HepG2 (cell line): ENCODE data around the gene SERPINB1. TPM values are rescaled to one million over a fixed set of nuclear protein-coding genes. Genes with fewer than 3 reads are reported as not detected.

Experiments used
- CREB1 ChIP-seq, 2 experiments: fragments of 450-650 bp in 1 of 2; IDR thresholded peaks; 2 replicates each; pipeline ENCODE4 v1.6.1; 2016 to 2017; ENCODE audit warnings: control low read depth in 1 of 2, mild to moderate bottlenecking in 1 of 2, missing compliant biosample characterization in 1 of 2, missing genetic modification characterization in 1 of 2
- FOSL1 ChIP-seq: sonication (generic); formaldehyde crosslinking; IDR thresholded peaks from 2 replicates; pipeline ENCODE4 v1.9.0; 2021; ENCODE audit warnings: missing genetic modification reagents, borderline replicate concordance
- FOXJ3 ChIP-seq: sonication (generic); formaldehyde crosslinking; IDR thresholded peaks from 2 replicates; pipeline ENCODE4 v1.4.0; 2020; ENCODE audit warnings: missing genetic modification reagents, mild to moderate bottlenecking, borderline replicate concordance
- HDAC2 ChIP-seq: sonication (generic); formaldehyde crosslinking; IDR thresholded peaks from 2 replicates; pipeline ENCODE4 v1.4.0; 2020; ENCODE audit warnings: missing genetic modification reagents
- JUND ChIP-seq: sonication (generic); formaldehyde crosslinking; IDR thresholded peaks from 2 replicates; pipeline ENCODE4 v1.8.0; 2022; ENCODE audit warnings: mild to moderate bottlenecking, missing genetic modification reagents
- LBX2 ChIP-seq: sonication (generic); formaldehyde crosslinking; IDR thresholded peaks from 2 replicates; pipeline ENCODE4 v1.5.0; 2020; ENCODE audit warnings: missing genetic modification reagents, mild to moderate bottlenecking, borderline replicate concordance
- MXD3 ChIP-seq: IDR thresholded peaks from 2 replicates; pipeline ENCODE4 v1.6.1; 2016; ENCODE audit warnings: mild to moderate bottlenecking, missing biosample characterization, missing genetic modification reagents
- NCOA5 ChIP-seq: sonication (generic); formaldehyde crosslinking; IDR thresholded peaks from 2 replicates; pipeline ENCODE4 v1.4.0; 2020; ENCODE audit warnings: missing genetic modification reagents
- NFAT5 ChIP-seq: sonication (generic); formaldehyde crosslinking; IDR thresholded peaks from 2 replicates; pipeline ENCODE4 v1.4.0; 2020; ENCODE audit warnings: missing genetic modification reagents
- ZNF562 ChIP-seq: sonication (generic); formaldehyde crosslinking; IDR thresholded peaks from 2 replicates; pipeline ENCODE4 v1.8.0; 2022; ENCODE audit warnings: missing genetic modification reagents, borderline replicate concordance
- ZNF773 ChIP-seq: sonication (generic); formaldehyde crosslinking; IDR thresholded peaks from 2 replicates; pipeline ENCODE4 v1.4.0; 2020; ENCODE audit warnings: missing genetic modification reagents, borderline replicate concordance
- ZXDC ChIP-seq: sonication (generic); formaldehyde crosslinking; IDR thresholded peaks from 2 replicates; pipeline ENCODE4 v1.5.0; 2020; ENCODE audit warnings: mild to moderate bottlenecking, missing genetic modification reagents
- polyA plus RNA-seq, 8 experiments: library from polyadenylated mRNA; depleted of rRNA in 3 of 8; stranded (reverse) in 7 of 8; unstranded in 1 of 8; fragments of >200 nt; fragmentation: Illumina TruSeq in 4 of 8; extraction: Trizol in 4 of 8; gene quantifications; 2 replicates each; pipeline versions ENCODE4 v1.2.1 to v1.2.3, GENCODE V29; 2011 to 2016; ENCODE audit warnings: low read depth in 4 of 8, missing spikeins in 1 of 8, mixed read lengths in 1 of 8; ENCODE audit not compliant: insufficient read depth in 1 of 8
- total RNA-seq, 5 experiments: library from RNA; depleted of rRNA; stranded (reverse); fragments of >200 nt; fragmentation: Illumina TruSeq; extraction: Trizol; gene quantifications; 2 replicates each; pipeline ENCODE4 v1.2.3, GENCODE V29; 2016; ENCODE audit warnings: low read depth in 1 of 5
- TF ChIP-seq, protein P1 (sequence below): sonication (generic); formaldehyde crosslinking; IDR thresholded peaks from 2 replicates; pipeline ENCODE4 v1.9.0; 2021; ENCODE audit warnings: missing genetic modification reagents, borderline replicate concordance
- TF ChIP-seq, protein P2 (sequence below): sonication (generic); formaldehyde crosslinking; IDR thresholded peaks from 2 replicates; pipeline ENCODE4 v1.4.0; 2020; ENCODE audit warnings: missing genetic modification reagents

Gene SERPINB1
- total and polyA plus RNA-seq, 2 of the 13 experiments (the other 11 are each of a cell fraction or from before 2014, with no cell fraction given), result 41.4 to 60.5 TPM

DNA sequence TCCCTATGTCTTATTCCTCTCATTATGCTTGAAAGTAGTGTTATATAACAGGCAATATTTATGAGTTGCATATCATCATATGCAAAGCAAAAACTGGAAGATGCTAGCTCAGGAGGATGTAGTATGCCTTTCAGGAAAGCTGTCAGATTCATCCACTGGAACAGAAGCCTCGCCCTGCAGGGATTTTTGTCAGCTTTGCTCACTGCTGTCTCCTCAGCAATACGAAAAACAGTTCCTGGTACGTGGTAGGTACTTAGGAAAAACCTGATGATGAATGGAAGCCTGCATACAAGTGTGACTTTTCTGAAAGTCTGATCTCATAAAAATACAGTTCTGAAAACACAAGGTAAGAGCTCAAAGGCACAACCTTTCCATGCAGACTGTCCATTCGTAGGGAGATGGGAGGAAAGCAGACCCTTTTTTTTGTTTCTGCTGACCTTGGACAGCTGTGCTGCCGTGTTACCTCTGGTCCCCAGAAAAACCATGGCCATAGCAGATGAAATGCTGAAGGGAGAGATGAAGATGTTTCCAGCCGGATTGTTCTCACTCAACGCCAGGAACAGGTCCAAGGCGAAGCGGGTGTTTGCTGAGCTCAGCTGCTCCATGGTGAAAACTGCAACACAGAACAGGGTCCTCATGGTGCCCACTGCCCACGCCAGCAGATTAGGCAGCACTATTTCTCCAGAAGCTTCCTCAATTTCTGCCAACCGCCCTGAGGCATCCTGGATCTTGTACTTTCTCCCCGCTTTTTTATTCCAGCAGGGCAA is 1.5 kb downstream of the SERPINB1 start (continued):
- TF ChIP-seq, protein P1, sequence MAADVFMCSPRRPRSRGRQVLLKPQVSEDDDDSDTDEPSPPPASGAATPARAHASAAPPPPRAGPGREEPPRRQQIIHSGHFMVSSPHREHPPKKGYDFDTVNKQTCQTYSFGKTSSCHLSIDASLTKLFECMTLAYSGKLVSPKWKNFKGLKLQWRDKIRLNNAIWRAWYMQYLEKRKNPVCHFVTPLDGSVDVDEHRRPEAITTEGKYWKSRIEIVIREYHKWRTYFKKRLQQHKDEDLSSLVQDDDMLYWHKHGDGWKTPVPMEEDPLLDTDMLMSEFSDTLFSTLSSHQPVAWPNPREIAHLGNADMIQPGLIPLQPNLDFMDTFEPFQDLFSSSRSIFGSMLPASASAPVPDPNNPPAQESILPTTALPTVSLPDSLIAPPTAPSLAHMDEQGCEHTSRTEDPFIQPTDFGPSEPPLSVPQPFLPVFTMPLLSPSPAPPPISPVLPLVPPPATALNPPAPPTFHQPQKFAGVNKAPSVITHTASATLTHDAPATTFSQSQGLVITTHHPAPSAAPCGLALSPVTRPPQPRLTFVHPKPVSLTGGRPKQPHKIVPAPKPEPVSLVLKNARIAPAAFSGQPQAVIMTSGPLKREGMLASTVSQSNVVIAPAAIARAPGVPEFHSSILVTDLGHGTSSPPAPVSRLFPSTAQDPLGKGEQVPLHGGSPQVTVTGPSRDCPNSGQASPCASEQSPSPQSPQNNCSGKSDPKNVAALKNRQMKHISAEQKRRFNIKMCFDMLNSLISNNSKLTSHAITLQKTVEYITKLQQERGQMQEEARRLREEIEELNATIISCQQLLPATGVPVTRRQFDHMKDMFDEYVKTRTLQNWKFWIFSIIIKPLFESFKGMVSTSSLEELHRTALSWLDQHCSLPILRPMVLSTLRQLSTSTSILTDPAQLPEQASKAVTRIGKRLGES, result no peak
- no peak for TF ChIP-seq CREB1 (IDR thresholded peaks at IDR 0.05)
- TF ChIP-seq CREB1 (CRISPR knock-in tag; IDR thresholded peaks at IDR 0.05), result no peak
- no peak for TF ChIP-seq HDAC2 (CRISPR knock-in tag)
- TF ChIP-seq JUND (CRISPR knock-in tag), result no peak
- TF ChIP-seq FOXJ3 (CRISPR knock-in tag), result no peak
- no peak for TF ChIP-seq FOSL1
- no peak for TF ChIP-seq LBX2 (CRISPR knock-in tag)
- no peak for TF ChIP-seq NCOA5
- TF ChIP-seq ZXDC (CRISPR knock-in tag), result no peak
- TF ChIP-seq NFAT5 (CRISPR knock-in tag), result no peak
- TF ChIP-seq MXD3 (CRISPR knock-in tag), result 0 out of 2 replicates have a peak, but pooled peaks have one; percentile 48
- TF ChIP-seq ZNF773 (CRISPR knock-in tag), result no peak
- TF ChIP-seq ZNF562 (CRISPR knock-in tag), result no peak
- TF ChIP-seq, protein P2, sequence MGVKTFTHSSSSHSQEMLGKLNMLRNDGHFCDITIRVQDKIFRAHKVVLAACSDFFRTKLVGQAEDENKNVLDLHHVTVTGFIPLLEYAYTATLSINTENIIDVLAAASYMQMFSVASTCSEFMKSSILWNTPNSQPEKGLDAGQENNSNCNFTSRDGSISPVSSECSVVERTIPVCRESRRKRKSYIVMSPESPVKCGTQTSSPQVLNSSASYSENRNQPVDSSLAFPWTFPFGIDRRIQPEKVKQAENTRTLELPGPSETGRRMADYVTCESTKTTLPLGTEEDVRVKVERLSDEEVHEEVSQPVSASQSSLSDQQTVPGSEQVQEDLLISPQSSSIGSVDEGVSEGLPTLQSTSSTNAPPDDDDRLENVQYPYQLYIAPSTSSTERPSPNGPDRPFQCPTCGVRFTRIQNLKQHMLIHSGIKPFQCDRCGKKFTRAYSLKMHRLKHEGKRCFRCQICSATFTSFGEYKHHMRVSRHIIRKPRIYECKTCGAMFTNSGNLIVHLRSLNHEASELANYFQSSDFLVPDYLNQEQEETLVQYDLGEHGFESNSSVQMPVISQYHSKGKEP (CRISPR knock-in tag), result no peak
